Common myeloid progenitor, CD34-positive (primary cell): ENCODE measurements around the gene PRR35.

Experiments used
- CTCF ChIA-PET: fragments of 350-600 bp; sonication (Branson Sonifier 250); formaldehyde crosslinking; loops from one replicate; lab custom pipeline; 2021; ENCODE audit warnings: antibody characterized with exemption; lab: Charles Lee
- POLR2A ChIA-PET: fragments of 350-600 bp; sonication (Branson Sonifier 250); formaldehyde crosslinking; loops from one replicate; lab custom pipeline; 2021; ENCODE audit warnings: antibody characterized with exemption; lab: Charles Lee
- DNase-seq, 3 donors: peaks; one replicate each; pipeline versions ENCODE4 v3.0.0 to v3.0.0-alpha.2; 2013
- H3K27ac ChIP-seq, 2 experiments: 1 replicate in 1 of 2; 2 replicates in 1 of 2; pipeline ENCODE4 v1.7.0; 2013; ENCODE audit warnings: inconsistent platforms in 2 of 2, low read length in 2 of 2, mild to moderate bottlenecking in 2 of 2, low read depth in 1 of 2, moderate library complexity in 1 of 2; ENCODE audit not compliant: severe bottlenecking in 2 of 2, insufficient read depth in 1 of 2, poor library complexity in 1 of 2
- H3K27me3 ChIP-seq, 5 experiments: replicated peaks in 2 of 5; 1 replicate in 3 of 5; 2 replicates in 2 of 5; pipeline versions ENCODE4 v1.6.1 to v1.7.0; 2013; ENCODE audit warnings: low read length in 4 of 5, mild to moderate bottlenecking in 2 of 5, moderate library complexity in 2 of 5, inconsistent platforms in 1 of 5; ENCODE audit not compliant: insufficient read depth in 5 of 5, control insufficient read depth in 4 of 5
- H3K36me3 ChIP-seq, 4 experiments: 1 replicate in 2 of 4; 2 replicates in 2 of 4; pipeline versions ENCODE4 v1.6.1 to v1.7.0; 2013; ENCODE audit warnings: low read length in 3 of 4, control low read depth in 1 of 4, mild to moderate bottlenecking in 1 of 4; ENCODE audit not compliant: control insufficient read depth in 4 of 4, insufficient read depth in 4 of 4
- H3K4me1 ChIP-seq, 4 experiments: 1 replicate in 3 of 4; 2 replicates in 1 of 4; pipeline versions ENCODE4 v1.6.1 to v1.7.1; 2013; ENCODE audit warnings: low read length in 3 of 4, mild to moderate bottlenecking in 3 of 4, control low read depth in 1 of 4, inconsistent platforms in 1 of 4, moderate library complexity in 1 of 4; ENCODE audit not compliant: control insufficient read depth in 4 of 4, insufficient read depth in 4 of 4; ENCODE audit errors: control extremely low read depth in 1 of 4
- H3K4me3 ChIP-seq, 7 experiments: 1 replicate in 4 of 7; 2 replicates in 3 of 7; pipeline versions ENCODE4 v1.5.1 to v1.7.0; 2013; ENCODE audit warnings: mild to moderate bottlenecking in 7 of 7, low read length in 6 of 7, moderate library complexity in 6 of 7, inconsistent platforms in 2 of 7, low read depth in 2 of 7, control low read depth in 1 of 7; ENCODE audit not compliant: insufficient read depth in 4 of 7, control insufficient read depth in 1 of 7; ENCODE audit errors: extremely low read depth in 1 of 7
- H3K9me3 ChIP-seq, 5 experiments: 1 replicate in 4 of 5; 2 replicates in 1 of 5; pipeline versions ENCODE4 v1.6.1 to v1.7.1; 2013; ENCODE audit warnings: low read length in 4 of 5, mild to moderate bottlenecking in 2 of 5, inconsistent platforms in 1 of 5, low read depth in 1 of 5, moderate library complexity in 1 of 5; ENCODE audit not compliant: control insufficient read depth in 4 of 5, insufficient read depth in 2 of 5; ENCODE audit errors: control extremely low read depth in 1 of 5
- WGBS: methylation state at CpG from one replicate; pipeline ENCODE4 v1.1.5; 2013; ENCODE audit not compliant: insufficient coverage; 5-methylcytosine and 5-hydroxymethylcytosine counted together

Gene PRR35

GRCh38 chr16:524274-525040, 35.7 kb upstream of the PRR35 start:
- H3K4me1 ChIP-seq, result peaks cover 0 to 32% (median 30%) of the 10 kb centered on the region in 4 experiments
- ChIA-PET CTCF (no interaction called here), POLR2A (no interaction called here)
- no peaks in the 10 kb centered on the region for H3K27me3 ChIP-seq
- 90% methylated on average over 23 of the region's 24 CpGs for WGBS
- peaks cover 3 to 21% (median 11%) of the 10 kb centered on the region in 4 experiments for H3K36me3 ChIP-seq
- H3K27ac ChIP-seq, result no peak overlapping the region
- H3K9me3 ChIP-seq, result no peaks in the 10 kb centered on the region
- no peak overlapping the region for H3K4me3 ChIP-seq
- DNase-seq, result no peak

GRCh38 chr16:525123-525519, 35.1 kb upstream of the PRR35 start:
- WGBS, result 98% methylated on average over 8 of the region's 8 CpGs
- DNase-seq, result no peak
- Histone ChIP-seq H3K4me3 (no peak overlapping the region), H3K36me3 (peaks cover 4 to 19% (median 10%) of the 10 kb centered on the region in 4 experiments), H3K9me3 (no peaks in the 10 kb centered on the region), H3K27me3 (no peaks in the 10 kb centered on the region), H3K4me1 (peaks cover 0 to 39% (median 33%) of the 10 kb centered on the region in 4 experiments), H3K27ac (no peak overlapping the region)
- ChIA-PET POLR2A (no interaction called here), CTCF (interaction anchor here (1.1 kb wide), 1 partner anchor 14 kb away, joined by 4 read pairs; no protein-coding TSS in a partner anchor)

GRCh38 chr16:525520-526180, 34.5 kb upstream of the PRR35 start:
- CTCF ChIA-PET, result interaction anchor here (0.9 to 1.1 kb wide), 2 partner anchors 14 to 30 kb away, joined by 3 to 4 read pairs; no protein-coding TSS in a partner anchor

GRCh38 chr16:526181-527014, 33.8 kb upstream of the PRR35 start:
- CTCF ChIA-PET, result interaction anchor here (0.9 to 1.3 kb wide), 3 partner anchors 13 to 42 kb away, joined by 3 to 4 read pairs (median 3); no protein-coding TSS in a partner anchor
- peak overlapping the region; percentile 37 to 91 (median 83) for H3K4me3 ChIP-seq

More at GRCh38 chr16:525520-526180, 34.5 kb upstream of the PRR35 start:
- H3K4me1 ChIP-seq, result peaks cover 0 to 40% (median 33%) of the 10 kb centered on the region in 4 experiments
- WGBS, result 88% methylated on average over 13 of the region's 13 CpGs
- no peaks in the 10 kb centered on the region for H3K9me3 ChIP-seq
- H3K4me3 ChIP-seq, result peak overlapping the region in 5 of 7 experiments; percentile 73 to 91 (median 83)
- peak overlapping the region in 1 of 2 experiments; percentile 89 for H3K27ac ChIP-seq
- H3K27me3 ChIP-seq, result no peaks in the 10 kb centered on the region
- peaks cover 1 to 19% (median 7%) of the 10 kb centered on the region in 4 experiments for H3K36me3 ChIP-seq
- DNase-seq, result peak in 2 of 3 donors; percentile 36 to 48
- POLR2A ChIA-PET, result interaction anchor here (0.6 kb wide), 1 partner anchor 387 kb away, joined by 3 read pairs; the partner anchor contains the start of gene NPRL3

GRCh38 chr16:527015-527903, 32.9 kb upstream of the PRR35 start, which contains the start of gene CAPN15:
CAPN15 (plus strand) TSS chr16:527712; CDS start chr16:546839, 19,127 bp downstream.
- H3K27ac ChIP-seq, result peak within 1 kb of the TSS; percentile 75 to 89
- H3K36me3 ChIP-seq, result peaks cover 0 to 19% (median 2%) of the 10 kb centered on the region in 4 experiments
- DNase-seq, result peak; percentile 85 to 92 (median 91)
- CTCF ChIA-PET, result interaction anchor here (0.8 to 1.3 kb wide), 2 partner anchors 32 to 42 kb away, joined by 3 read pairs; no protein-coding TSS in a partner anchor
- POLR2A ChIA-PET, result interaction anchor here (1.0 kb wide), 1 partner anchor 61 kb away, joined by 5 read pairs; no protein-coding TSS in a partner anchor
- no peaks in the 10 kb centered on the region for H3K9me3 ChIP-seq
- no peaks in the 10 kb centered on the region for H3K27me3 ChIP-seq
- WGBS, result under 1% methylated on average over 123 of the region's 129 CpGs
- H3K4me3 ChIP-seq, result peak within 1 kb of the TSS; percentile 63 to 91 (median 83)
- H3K4me1 ChIP-seq, result peaks cover 0 to 43% (median 33%) of the 10 kb centered on the region in 4 experiments

More at GRCh38 chr16:526181-527014, 33.8 kb upstream of the PRR35 start:
- WGBS, result 10% methylated on average over 21 of the region's 26 CpGs
- peaks cover 0 to 40% (median 33%) of the 10 kb centered on the region in 4 experiments for H3K4me1 ChIP-seq
- H3K27me3 ChIP-seq, result no peaks in the 10 kb centered on the region
- H3K36me3 ChIP-seq, result peaks cover 0 to 19% (median 3%) of the 10 kb centered on the region in 4 experiments
- peak overlapping the region; percentile 75 to 89 for H3K27ac ChIP-seq
- H3K9me3 ChIP-seq, result no peaks in the 10 kb centered on the region
- POLR2A ChIA-PET, result interaction anchor here (0.6 kb wide), 1 partner anchor 388 kb away, joined by 3 read pairs; the partner anchor contains the start of gene NPRL3
- peak in 1 of 3 donors; percentile 36 for DNase-seq
